ENCODE measurements around the gene PLCD3. TPM values are rescaled to one million over a fixed set of nuclear protein-coding genes. Genes with fewer than 3 reads are reported as not detected.
A peak's percentile ranks its signal among the peaks of the same experiment; 100 is the strongest.

The PLCD3 gene
- total and polyA plus RNA-seq, 2 of the 13 experiments (the other 11 are each of a cell fraction or from before 2014, with no cell fraction given), result 11.3 to 39.1 TPM

- TF ChIP-seq POGZ (CRISPR knock-in tag; IDR thresholded peaks at IDR 0.05), result 0 out of 2 replicates have a peak, but pooled peaks have one; percentile 9
- TF ChIP-seq ZNF800 (CRISPR knock-in tag; IDR thresholded peaks at IDR 0.05), result peak; percentile 42; the same call in 1 of the 2 replicates
- TF ChIP-seq SOX13 (IDR thresholded peaks at IDR 0.05), result peak; percentile 82
- TF ChIP-seq SOX13 (CRISPR knock-in tag; conservative IDR thresholded peaks at IDR 0.05 in 1 of 2, IDR thresholded peaks at IDR 0.05 in 1 of 2), result peak in 1 of 2 experiments; percentile 89; a peak in 2 of 4 replicates
- peak; percentile 54 for TF ChIP-seq ZNF652 (CRISPR knock-in tag; IDR thresholded peaks at IDR 0.05; ENCODE audit: borderline replicate concordance, low read depth)
- TF ChIP-seq ZNF18 (CRISPR knock-in tag; IDR thresholded peaks at IDR 0.05; ENCODE audit: insufficient replicate concordance), result peak; percentile 38
These were observed 39.3 kb upstream of the PLCD3 start (continued) for GRCh38 chr17:45171338-45172231.

- H3K4me1 ChIP-seq (ENCODE audit: insufficient read depth, low read length), result peaks cover 62% of the 10 kb centered on the region
- intact Hi-C loops (cut with micrococcal nuclease; ENCODE audit: unreplicated experiment), result no loop called here
- POLR2A ChIA-PET, result interaction anchor here (1.2 to 24.3 kb wide), 12 partner anchors 12 to 58 kb away, joined by 3 to 2487 read pairs (median 36); partner anchors contain the start of genes ACBD4, HEXIM1 and HEXIM2
- H3K4me3 ChIP-seq (replicated peaks in 1 of 3; ENCODE audit: insufficient read depth in 1 of 3, low read depth in 2 of 3, low read length in 3 of 3), result peak overlapping the region in 1 of 3 experiments; percentile 68; a peak in 2 of 6 replicates
- peak overlapping the region; percentile 100 for H3K4me2 ChIP-seq (ENCODE audit: low read depth, low read length)
- no peak overlapping the region for H2AFZ ChIP-seq (ENCODE audit: low read length)
- H4K20me1 ChIP-seq (ENCODE audit: insufficient read depth, low read length), result no peaks in the 10 kb centered on the region
- 27% methylated on average over 2 of the region's 5 CpGs for WGBS (ENCODE audit: low lambda C conversion rate)
- FAIRE-seq (no peak), ATAC-seq (peak; percentile 0), DNase-seq (ENCODE audit: low spot score) (no peak)
- peak overlapping the region; percentile 93 for H3K9ac ChIP-seq (ENCODE audit: insufficient read depth, low read depth, low read length)
- H3K27ac ChIP-seq (ENCODE audit: extremely low read length, insufficient read depth, low read length), result peak overlapping the region; percentile 97
- in situ Hi-C loops (cut with HindIII; ENCODE audit: extremely low pct_ligation_motif_present, low pct_unique_long_range_greater_than_20kb), result no loop called here
- H3K79me2 ChIP-seq (ENCODE audit: insufficient read depth, low read length), result no peaks in the 10 kb centered on the region
- H3K9me3 ChIP-seq (ENCODE audit: low read length), result no peaks in the 10 kb centered on the region
- H3K36me3 ChIP-seq (replicated peaks in 1 of 2; ENCODE audit: control insufficient read depth in 1 of 2, insufficient read depth in 2 of 2, low read length in 2 of 2), result peaks cover 10 to 22% of the 10 kb centered on the region in 2 experiments
- H3K27me3 ChIP-seq (ENCODE audit: control insufficient read depth in 1 of 2, insufficient read depth in 2 of 2, low read length in 2 of 2), result no peaks in the 10 kb centered on the region
- CTCF ChIA-PET (ENCODE audit: low intra/inter-chr PET ratio, low total read pairs), result interaction anchor here (1.1 kb wide), 1 partner anchor 36 kb away, joined by 5 read pairs; the partner anchor contains the start of gene ACBD4
- TSS peak; percentile 86 for BruUV-seq (replicated peaks)
- TF ChIP-seq NFAT5 (CRISPR knock-in tag; IDR thresholded peaks at IDR 0.05) (0 out of 2 replicates have a peak, but pooled peaks have one; percentile 59), PBX3 (CRISPR knock-in tag; IDR thresholded peaks at IDR 0.05; ENCODE audit: borderline replicate concordance) (no peak), ZNF761 (CRISPR knock-in tag; conservative IDR thresholded peaks at IDR 0.05) (0 out of 2 replicates have a peak, but pooled peaks have one; percentile 3)
These were observed 38.6 kb upstream of the PLCD3 start for GRCh38 chr17:45170931-45171337.
